ENCODE results near the gene ELFN1.

The ELFN1 gene

GRCh38 chr7:1785839-1786238 lies 115.8 kb downstream of the ELFN1 start:
- no peak for DNase-seq (ENCODE audit: low read depth in 2 of 3, low spot score in 1 of 3)

- no peak for DNase-seq (ENCODE audit: low read depth in 2 of 3, low spot score in 1 of 3)
Measured at GRCh38 chr7:1787241-1787640, 117.2 kb downstream of the ELFN1 start.

GRCh38 chr7:1787681-1788235 lies 117.7 kb downstream of the ELFN1 start:
- no peak for DNase-seq (ENCODE audit: low read depth in 2 of 3, low spot score in 1 of 3)

GRCh38 chr7:1794888-1795542 lies 124.9 kb downstream of the ELFN1 start:
- no peak for DNase-seq (ENCODE audit: low read depth in 2 of 3, low spot score in 1 of 3)
